ENCODE measurements around the gene CTNND2. TPM values are rescaled to one million over a fixed set of nuclear protein-coding genes. Genes with fewer than 3 reads are reported as not detected.

Gene CTNND2
- polyA plus RNA-seq, 1 experiment: not detected

DNA sequence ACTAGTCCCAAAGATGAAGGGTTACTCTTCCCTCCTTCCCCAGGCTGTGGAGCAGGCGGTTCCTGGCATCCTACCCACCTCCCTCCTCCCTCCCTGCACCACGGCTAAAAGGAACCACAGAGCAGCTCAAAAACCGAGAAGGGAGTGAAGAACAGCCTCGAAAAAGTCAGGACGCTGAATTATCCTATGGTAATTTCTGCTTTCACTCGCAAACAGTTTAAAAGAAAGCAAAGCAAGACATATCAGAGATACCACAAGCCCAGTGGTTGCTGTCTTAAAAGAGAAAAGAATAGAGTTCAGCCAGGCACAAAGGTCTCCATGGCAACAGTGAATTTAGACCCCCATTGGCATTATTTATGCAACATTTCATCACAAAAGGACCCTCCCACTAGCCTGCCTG is 315.4 kb downstream of the CTNND2 start:
- ChIA-PET POLR2A (no interaction called here), CTCF (no interaction called here)
- Histone ChIP-seq H3K27me3 (ENCODE audit: control insufficient read depth, insufficient read depth, low read length) (no peaks in the 10 kb centered on the region), H3K4me3 (ENCODE audit: low read depth, low read length) (no peak overlapping the region), H3K9me3 (ENCODE audit: control insufficient read depth, insufficient read depth, low read length) (peaks cover 3% of the 10 kb centered on the region), H3K27ac (ENCODE audit: low read depth, low read length) (no peak overlapping the region)
- no peak for DNase-seq (ENCODE audit: low read depth, low spot score)
- TF ChIP-seq, protein P1, sequence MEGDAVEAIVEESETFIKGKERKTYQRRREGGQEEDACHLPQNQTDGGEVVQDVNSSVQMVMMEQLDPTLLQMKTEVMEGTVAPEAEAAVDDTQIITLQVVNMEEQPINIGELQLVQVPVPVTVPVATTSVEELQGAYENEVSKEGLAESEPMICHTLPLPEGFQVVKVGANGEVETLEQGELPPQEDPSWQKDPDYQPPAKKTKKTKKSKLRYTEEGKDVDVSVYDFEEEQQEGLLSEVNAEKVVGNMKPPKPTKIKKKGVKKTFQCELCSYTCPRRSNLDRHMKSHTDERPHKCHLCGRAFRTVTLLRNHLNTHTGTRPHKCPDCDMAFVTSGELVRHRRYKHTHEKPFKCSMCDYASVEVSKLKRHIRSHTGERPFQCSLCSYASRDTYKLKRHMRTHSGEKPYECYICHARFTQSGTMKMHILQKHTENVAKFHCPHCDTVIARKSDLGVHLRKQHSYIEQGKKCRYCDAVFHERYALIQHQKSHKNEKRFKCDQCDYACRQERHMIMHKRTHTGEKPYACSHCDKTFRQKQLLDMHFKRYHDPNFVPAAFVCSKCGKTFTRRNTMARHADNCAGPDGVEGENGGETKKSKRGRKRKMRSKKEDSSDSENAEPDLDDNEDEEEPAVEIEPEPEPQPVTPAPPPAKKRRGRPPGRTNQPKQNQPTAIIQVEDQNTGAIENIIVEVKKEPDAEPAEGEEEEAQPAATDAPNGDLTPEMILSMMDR (IDR thresholded peaks at IDR 0.05; ENCODE audit: low read depth, low read length): no peak

DNA sequence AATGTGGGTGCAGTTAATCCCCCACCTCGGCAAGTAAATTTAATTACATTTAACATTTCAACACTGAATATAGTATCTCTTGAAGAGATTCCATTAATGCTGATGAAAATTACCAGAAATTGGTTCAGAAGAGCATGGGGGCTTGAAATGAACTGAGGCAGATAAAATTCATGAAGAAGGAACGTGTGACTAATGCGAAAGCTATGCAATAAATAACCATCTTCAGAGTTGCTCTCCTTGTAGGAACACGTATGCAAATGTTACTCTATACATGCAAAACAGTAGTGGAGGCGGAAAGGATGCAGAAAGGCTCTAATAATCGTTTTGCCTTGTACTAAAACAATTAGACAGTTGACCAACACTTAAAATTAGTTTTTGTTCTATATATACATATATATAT is 320.2 kb downstream of the CTNND2 start:
- no peak for DNase-seq (ENCODE audit: low read depth, low spot score)
- ChIA-PET CTCF (no interaction called here), POLR2A (no interaction called here)
- H3K9me3 ChIP-seq (ENCODE audit: control insufficient read depth, insufficient read depth, low read length): peaks cover 6% of the 10 kb centered on the region; the same call in 1 of the 2 replicates
- TF ChIP-seq, protein P1 (IDR thresholded peaks at IDR 0.05; ENCODE audit: low read depth, low read length): no peak
- no peak overlapping the region for H3K4me3 ChIP-seq (ENCODE audit: low read depth, low read length)
- H3K27ac ChIP-seq (ENCODE audit: low read depth, low read length): no peak overlapping the region
- H3K27me3 ChIP-seq (ENCODE audit: control insufficient read depth, insufficient read depth, low read length): no peaks in the 10 kb centered on the region

DNA sequence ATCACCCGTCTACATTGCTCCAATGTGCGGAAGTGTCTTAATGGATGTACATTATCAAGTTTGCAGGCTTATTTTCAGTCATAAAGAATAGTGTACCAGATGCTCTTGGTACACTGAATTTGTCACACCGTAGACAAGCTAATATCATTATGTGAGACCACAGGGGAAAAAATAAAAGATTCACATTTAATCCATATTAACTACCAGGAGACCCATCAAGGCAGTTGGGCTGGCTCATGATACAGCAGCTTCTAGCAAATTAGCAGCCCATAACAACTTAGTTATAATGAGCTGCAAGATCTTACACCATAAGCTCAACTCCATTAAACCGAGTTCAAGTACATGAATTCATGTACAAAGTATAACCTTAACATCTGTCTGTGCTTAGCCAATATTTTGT is 324.9 kb downstream of the CTNND2 start:
- Histone ChIP-seq H3K9me3 (ENCODE audit: control insufficient read depth, insufficient read depth, low read length) (peaks cover 3% of the 10 kb centered on the region; the same call in 1 of the 2 replicates), H3K4me3 (ENCODE audit: low read depth, low read length) (no peak overlapping the region), H3K27me3 (ENCODE audit: control insufficient read depth, insufficient read depth, low read length) (no peaks in the 10 kb centered on the region), H3K27ac (ENCODE audit: low read depth, low read length) (no peak overlapping the region)
- CTCF ChIA-PET: no interaction called here
- no peak for DNase-seq (ENCODE audit: low read depth, low spot score)
- POLR2A ChIA-PET: no interaction called here
- TF ChIP-seq, protein P1 (IDR thresholded peaks at IDR 0.05; ENCODE audit: low read depth, low read length): no peak

DNA sequence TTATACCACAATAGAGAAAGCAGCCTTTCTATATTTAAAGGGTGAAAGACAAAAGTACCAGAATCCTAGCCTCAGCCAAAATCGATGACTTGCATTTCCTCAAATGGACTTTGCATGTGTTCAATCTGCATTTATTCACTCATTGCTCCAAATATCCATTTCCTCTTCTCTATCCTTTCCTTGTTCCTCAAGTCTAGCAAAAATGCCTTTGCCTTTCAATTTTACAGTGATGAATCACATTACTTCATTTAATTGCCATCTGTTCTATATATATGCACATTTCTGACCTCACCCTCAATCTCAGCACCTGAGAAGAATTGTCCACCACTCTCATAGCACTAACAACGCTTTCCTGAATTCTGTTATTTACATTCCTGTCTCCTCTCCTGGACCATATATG is 329.5 kb downstream of the CTNND2 start:
- TF ChIP-seq, protein P1 (IDR thresholded peaks at IDR 0.05; ENCODE audit: low read depth, low read length): no peak
- CTCF ChIA-PET: no interaction called here
- Histone ChIP-seq H3K27me3 (ENCODE audit: control insufficient read depth, insufficient read depth, low read length) (no peaks in the 10 kb centered on the region), H3K9me3 (ENCODE audit: control insufficient read depth, insufficient read depth, low read length) (peaks cover 3% of the 10 kb centered on the region; the same call in 1 of the 2 replicates), H3K27ac (ENCODE audit: low read depth, low read length) (no peak overlapping the region), H3K4me3 (ENCODE audit: low read depth, low read length) (no peak overlapping the region)
- POLR2A ChIA-PET: no interaction called here
- DNase-seq (ENCODE audit: low read depth, low spot score): no peak

DNA sequence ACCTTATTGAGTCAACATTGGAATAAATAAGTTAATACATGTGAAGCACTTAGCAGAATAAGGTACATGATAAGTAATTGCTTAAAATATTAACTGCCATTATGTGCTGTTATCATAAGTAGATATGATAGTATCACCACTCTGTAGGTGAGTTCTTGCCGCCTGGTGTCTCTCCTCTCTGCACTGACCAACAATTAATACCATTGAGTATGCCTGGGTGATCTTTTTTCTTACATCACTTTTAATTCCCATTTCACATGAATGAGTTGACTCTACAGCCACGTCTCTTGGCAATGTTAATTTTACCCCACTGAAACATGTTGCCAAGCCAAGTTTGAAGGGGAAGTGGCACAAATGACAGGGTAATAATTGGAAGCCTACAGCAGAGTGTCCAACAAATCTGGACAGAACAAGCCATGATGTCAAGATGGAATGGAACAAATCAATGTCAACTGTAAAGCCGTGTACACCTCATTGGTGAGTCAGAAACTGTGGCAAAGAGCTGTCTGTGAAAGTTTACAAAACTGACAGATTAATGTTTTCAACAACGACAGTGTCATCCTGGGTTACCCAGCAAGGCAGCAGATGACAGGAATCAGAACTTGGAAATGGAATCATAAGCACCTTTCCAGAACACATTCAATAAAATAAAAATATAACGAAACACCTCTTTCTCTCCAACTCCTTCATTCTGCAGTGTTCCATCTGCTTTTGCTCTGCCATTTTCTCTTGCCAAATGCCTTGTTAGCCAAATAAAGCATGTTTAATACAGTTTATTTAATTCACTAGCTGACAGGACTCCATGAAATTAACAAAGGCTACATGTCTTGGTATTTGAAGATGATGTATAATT is 330.9 kb downstream of the CTNND2 start:
- TF ChIP-seq, protein P1 (IDR thresholded peaks at IDR 0.05; ENCODE audit: low read depth, low read length): no peak
- Histone ChIP-seq H3K9me3 (ENCODE audit: control insufficient read depth, insufficient read depth, low read length) (no peaks in the 10 kb centered on the region; the same call in 1 of the 2 replicates), H3K27me3 (ENCODE audit: control insufficient read depth, insufficient read depth, low read length) (no peaks in the 10 kb centered on the region), H3K27ac (ENCODE audit: low read depth, low read length) (no peak overlapping the region), H3K4me3 (ENCODE audit: low read depth, low read length) (no peak overlapping the region)
- no peak for DNase-seq (ENCODE audit: low read depth, low spot score)
- CTCF ChIA-PET: no interaction called here
- POLR2A ChIA-PET: no interaction called here
